ENCODE data around the gene TSSC4.

DNA sequence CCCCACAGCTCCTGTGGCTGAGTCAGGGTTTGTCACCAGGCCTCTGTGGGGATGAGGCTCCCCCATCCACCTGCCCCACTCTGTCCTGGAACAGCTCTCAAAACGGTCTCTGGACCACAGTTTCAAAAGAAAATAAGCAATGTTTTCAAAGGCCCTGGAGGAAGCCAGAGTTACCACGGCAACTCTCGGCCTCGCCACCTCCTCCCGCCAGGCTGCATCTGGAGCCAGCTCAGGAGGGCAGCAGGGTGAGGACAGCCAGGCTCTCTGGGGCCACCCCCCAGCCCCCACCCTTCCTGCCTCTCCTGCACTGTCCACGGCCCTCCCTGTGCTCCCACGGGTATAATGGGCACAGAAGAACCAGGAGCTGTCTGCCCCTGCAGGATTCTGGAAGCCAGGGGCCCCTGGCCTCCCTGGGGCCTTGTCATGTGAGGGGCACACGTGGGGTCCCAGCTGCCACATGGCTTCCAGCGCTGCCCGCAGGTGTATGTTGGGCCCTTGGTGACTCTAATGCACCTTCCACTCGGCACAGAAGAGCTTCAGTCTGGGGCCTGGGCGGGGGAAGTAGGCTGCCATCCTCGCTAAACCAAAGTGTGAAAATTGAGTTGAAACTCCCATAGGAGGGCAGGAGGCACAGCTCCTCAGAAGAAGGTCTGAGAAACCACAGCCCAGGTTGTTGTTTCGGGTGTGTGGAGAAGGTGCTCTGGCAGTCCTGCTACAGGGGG lies 13.1 kb upstream of the TSSC4 start:
- TF ChIP-seq POLR2AphosphoS5 (IDR thresholded peaks at IDR 0.05; ENCODE audit: borderline replicate concordance, low read depth, low read length) (no peak), EZH2 (IDR thresholded peaks at IDR 0.05) (no peak), FOXP2 (optimal IDR thresholded peaks at IDR 0.05; ENCODE audit: control extremely low read depth, extremely low read length, insufficient read depth) (no peak)

Measured in SK-N-MC (cell line).